CD8-positive, alpha-beta memory T cell (primary cell): ENCODE measurements around the gene WFDC1. TPM values are rescaled to one million over a fixed set of nuclear protein-coding genes. Genes with fewer than 3 reads are reported as not detected.

Source experiments
- CTCF ChIA-PET: fragments of 350-600 bp; sonication (Branson Sonifier 250); formaldehyde crosslinking; loops from one replicate; lab custom pipeline; 2021; ENCODE audit warnings: antibody characterized with exemption; lab: Charles Lee
- POLR2A ChIA-PET: fragments of 350-600 bp; sonication (Branson Sonifier 250); formaldehyde crosslinking; loops from one replicate; lab custom pipeline; 2021; ENCODE audit warnings: antibody characterized with exemption; lab: Charles Lee
- DNase-seq, 5 donors: peaks; one replicate each; pipeline versions ENCODE4 v3.0.0 to v3.0.0-alpha.2; 2020 to 2022; ENCODE audit warnings: mixed read lengths in 1 of 5
- H3K27ac ChIP-seq: one replicate; pipeline ENCODE4 v1.7.0; 2013; ENCODE audit warnings: low read depth, mild to moderate bottlenecking, low read length, moderate library complexity
- H3K27me3 ChIP-seq: 2 replicates; pipeline ENCODE4 v1.7.0; 2013; ENCODE audit warnings: low read length, mild to moderate bottlenecking; ENCODE audit not compliant: insufficient read depth, poor library complexity, severe bottlenecking
- H3K36me3 ChIP-seq: 2 replicates; pipeline ENCODE4 v1.7.0; 2013; ENCODE audit warnings: mild to moderate bottlenecking, low read length, moderate library complexity; ENCODE audit not compliant: insufficient read depth
- H3K4me1 ChIP-seq: 2 replicates; pipeline ENCODE4 v1.7.0; 2013; ENCODE audit warnings: mild to moderate bottlenecking, low read length, moderate library complexity; ENCODE audit not compliant: insufficient read depth
- H3K4me3 ChIP-seq: 2 replicates; pipeline ENCODE4 v1.7.0; 2013; ENCODE audit warnings: mild to moderate bottlenecking, low read length
- H3K9me3 ChIP-seq: 2 replicates; pipeline ENCODE4 v1.7.0; 2013; ENCODE audit warnings: mild to moderate bottlenecking, low read length
- H3K27ac Mint-ChIP-seq, 8 donors: one replicate each; pipeline ENCODE4 v1.8.0; 2020 to 2021; ENCODE audit warnings: mixed read lengths in 8 of 8, mild to moderate bottlenecking in 6 of 8, inconsistent platforms in 3 of 8, moderate library complexity in 3 of 8
- H3K27me3 Mint-ChIP-seq, 2 donors: one replicate each; pipeline ENCODE4 v1.8.0; 2020 to 2021; ENCODE audit warnings: mixed read lengths in 2 of 2, mild to moderate bottlenecking in 1 of 2, moderate library complexity in 1 of 2
- H3K36me3 Mint-ChIP-seq, 3 donors: one replicate each; pipeline ENCODE4 v1.8.0; 2020 to 2021; ENCODE audit warnings: mixed read lengths in 3 of 3, inconsistent platforms in 1 of 3, mild to moderate bottlenecking in 1 of 3
- H3K4me1 Mint-ChIP-seq, 3 donors: one replicate each; pipeline ENCODE4 v1.8.0; 2020 to 2021; ENCODE audit warnings: mixed read lengths in 3 of 3, inconsistent platforms in 1 of 3, mild to moderate bottlenecking in 1 of 3
- H3K4me3 Mint-ChIP-seq, 7 donors: one replicate each; pipeline ENCODE4 v1.8.0; 2020 to 2021; ENCODE audit warnings: mixed read lengths in 7 of 7, mild to moderate bottlenecking in 6 of 7, moderate library complexity in 4 of 7, inconsistent platforms in 2 of 7
- H3K9me3 Mint-ChIP-seq, 5 donors: one replicate each; pipeline ENCODE4 v1.8.0; 2020 to 2022; ENCODE audit warnings: mixed read lengths in 5 of 5, mild to moderate bottlenecking in 3 of 5, moderate library complexity in 2 of 5, inconsistent platforms in 1 of 5
- polyA plus RNA-seq: library from polyadenylated mRNA; unstranded; fragments of 300-500 nt; fragmentation: Illumina TruSeq; gene quantifications from one replicate; pipeline ENCODE4 v1.2.3, GENCODE V29; 2021
- total RNA-seq, 2 experiments: library from RNA; stranded (reverse); gene quantifications; one replicate each; pipeline ENCODE4 v1.2.3, GENCODE V29; 2021

WFDC1 gene
- total and polyA plus RNA-seq, 3 experiments from 2014 or later, result not detected

DNA sequence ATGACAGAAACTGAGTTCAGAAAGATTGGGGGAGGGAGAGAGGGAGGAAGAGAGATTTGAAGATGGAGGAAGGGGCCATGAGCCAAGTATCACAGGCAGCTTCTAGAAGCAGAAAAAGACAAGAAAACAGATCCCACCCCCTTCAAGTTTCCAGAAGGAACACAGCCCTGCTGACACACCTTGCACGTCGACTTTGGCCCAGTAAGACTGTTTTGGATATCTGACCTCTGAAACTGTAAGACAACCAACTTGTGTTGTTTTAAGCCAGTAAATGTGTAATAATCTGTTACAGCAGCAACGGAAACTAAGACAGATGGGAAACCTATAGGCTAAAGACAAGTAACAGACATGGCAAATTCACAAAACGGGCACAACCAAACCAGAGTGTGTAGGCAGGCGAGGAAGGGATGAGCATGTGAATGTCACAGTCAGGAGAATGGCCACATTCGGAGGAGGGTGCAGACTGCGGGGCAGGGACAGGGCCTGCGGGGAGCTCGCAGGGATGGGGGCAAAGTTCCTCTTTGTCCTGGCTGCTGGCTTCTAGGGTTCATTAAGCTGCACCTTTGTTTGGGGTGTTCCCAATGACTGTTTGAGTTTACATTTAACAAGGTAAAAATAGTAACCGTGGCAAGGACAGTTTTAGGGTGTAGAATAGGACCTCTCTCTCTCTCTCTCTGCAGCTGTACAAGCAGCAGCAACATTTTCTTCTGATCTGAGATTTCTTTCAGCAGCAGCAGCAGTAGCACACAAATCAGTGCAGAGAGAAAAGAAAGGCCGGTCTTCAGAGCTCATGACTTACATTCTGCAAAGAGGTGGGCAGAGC lies 55.4 kb downstream of the WFDC1 start:
- H3K9me3 ChIP-seq, result no peaks in the 10 kb centered on the region
- CTCF ChIA-PET, result no interaction called here
- H3K27me3 Mint-ChIP-seq, result peaks cover 10 to 26% of the 10 kb centered on the region in 2 donors

GRCh38 chr16:84350685-84351400 lies 56.2 kb downstream of the WFDC1 start:
- Mint-ChIP-seq H3K9me3 (no peaks in the 10 kb centered on the region), H3K27ac (no peak overlapping the region), H3K36me3 (no peaks in the 10 kb centered on the region), H3K4me3 (no peak overlapping the region), H3K27me3 (peaks cover 10 to 24% of the 10 kb centered on the region in 2 donors), H3K4me1 (no peaks in the 10 kb centered on the region)
- no peak for DNase-seq
- Histone ChIP-seq H3K36me3 (no peaks in the 10 kb centered on the region), H3K27me3 (no peaks in the 10 kb centered on the region), H3K4me3 (no peak overlapping the region), H3K9me3 (no peaks in the 10 kb centered on the region), H3K27ac (no peak overlapping the region), H3K4me1 (no peaks in the 10 kb centered on the region)
- CTCF ChIA-PET, result no interaction called here
- POLR2A ChIA-PET, result no interaction called here

More for the DNA sequence above, 55.4 kb downstream of the WFDC1 start:
- no peak overlapping the region for H3K27ac Mint-ChIP-seq
- POLR2A ChIA-PET, result no interaction called here
- no peaks in the 10 kb centered on the region for H3K9me3 Mint-ChIP-seq
- DNase-seq, result no peak
- Histone ChIP-seq H3K4me1 (no peaks in the 10 kb centered on the region), H3K27ac (no peak overlapping the region), H3K4me3 (no peak overlapping the region), H3K27me3 (no peaks in the 10 kb centered on the region), H3K36me3 (no peaks in the 10 kb centered on the region)
- no peaks in the 10 kb centered on the region for H3K4me1 Mint-ChIP-seq
- no peak overlapping the region for H3K4me3 Mint-ChIP-seq
- no peaks in the 10 kb centered on the region for H3K36me3 Mint-ChIP-seq

- H3K27ac ChIP-seq, result no peak overlapping the region
- Mint-ChIP-seq H3K4me1 (no peaks in the 10 kb centered on the region), H3K9me3 (no peaks in the 10 kb centered on the region), H3K27me3 (peaks cover 10 to 22% of the 10 kb centered on the region in 2 donors), H3K4me3 (no peak overlapping the region), H3K27ac (no peak overlapping the region), H3K36me3 (no peaks in the 10 kb centered on the region)
- ChIA-PET CTCF (no interaction called here), POLR2A (no interaction called here)
- no peak overlapping the region for H3K4me3 ChIP-seq
- no peak for DNase-seq
- no peaks in the 10 kb centered on the region for H3K9me3 ChIP-seq
- H3K27me3 ChIP-seq, result no peaks in the 10 kb centered on the region
- H3K36me3 ChIP-seq, result no peaks in the 10 kb centered on the region
- no peaks in the 10 kb centered on the region for H3K4me1 ChIP-seq
These were observed 57.0 kb downstream of the WFDC1 start for GRCh38 chr16:84351630-84352029.

- Histone ChIP-seq H3K36me3 (no peaks in the 10 kb centered on the region), H3K27ac (no peak overlapping the region), H3K27me3 (no peaks in the 10 kb centered on the region), H3K4me1 (no peaks in the 10 kb centered on the region), H3K9me3 (no peaks in the 10 kb centered on the region), H3K4me3 (no peak overlapping the region)
- ChIA-PET POLR2A (no interaction called here), CTCF (no interaction called here)
- H3K27ac Mint-ChIP-seq, result no peak overlapping the region
- H3K4me1 Mint-ChIP-seq, result peaks cover 0 to 6% (median 4%) of the 10 kb centered on the region in 3 donors
- H3K9me3 Mint-ChIP-seq, result no peaks in the 10 kb centered on the region
- H3K36me3 Mint-ChIP-seq, result no peaks in the 10 kb centered on the region
- no peak for DNase-seq
- peaks cover 6 to 27% of the 10 kb centered on the region in 2 donors for H3K27me3 Mint-ChIP-seq
- no peak overlapping the region for H3K4me3 Mint-ChIP-seq
These were observed 59.6 kb downstream of the WFDC1 start for GRCh38 chr16:84354306-84354705.

GRCh38 chr16:84355149-84355548 lies 60.5 kb downstream of the WFDC1 start:
- no peak overlapping the region for H3K27ac Mint-ChIP-seq
- ChIA-PET CTCF (no interaction called here), POLR2A (no interaction called here)
- Histone ChIP-seq H3K4me1 (peaks cover 1% of the 10 kb centered on the region), H3K27ac (no peak overlapping the region), H3K9me3 (no peaks in the 10 kb centered on the region), H3K4me3 (no peak overlapping the region), H3K27me3 (no peaks in the 10 kb centered on the region), H3K36me3 (no peaks in the 10 kb centered on the region)
- H3K36me3 Mint-ChIP-seq, result no peaks in the 10 kb centered on the region
- no peak overlapping the region for H3K4me3 Mint-ChIP-seq
- H3K9me3 Mint-ChIP-seq, result no peaks in the 10 kb centered on the region
- H3K27me3 Mint-ChIP-seq, result peaks cover 6 to 20% of the 10 kb centered on the region in 2 donors
- H3K4me1 Mint-ChIP-seq, result peaks cover 4 to 14% (median 8%) of the 10 kb centered on the region in 3 donors
- DNase-seq, result no peak

DNA sequence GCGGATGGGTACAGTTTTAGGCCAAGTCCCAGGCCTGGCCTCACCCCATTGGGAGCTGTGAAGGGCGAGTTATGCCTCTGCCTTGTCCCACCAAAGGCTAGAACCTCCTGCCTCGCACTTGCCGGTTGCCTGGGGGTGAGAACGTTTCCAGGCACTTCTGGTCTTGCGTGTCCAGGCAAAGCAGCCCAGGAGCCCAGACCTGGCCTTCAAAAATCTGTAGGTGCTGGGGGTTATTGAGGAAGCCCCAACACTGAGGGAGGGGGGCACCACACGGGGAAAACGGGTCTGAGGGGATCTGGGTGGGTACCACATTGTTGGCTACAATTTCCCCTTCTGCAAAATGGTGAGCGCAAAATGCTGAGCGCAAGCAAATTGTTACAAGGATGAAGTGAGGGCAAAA lies 61.5 kb downstream of the WFDC1 start:
- Mint-ChIP-seq H3K9me3 (no peaks in the 10 kb centered on the region), H3K4me1 (peaks cover 7 to 23% (median 13%) of the 10 kb centered on the region in 3 donors), H3K4me3 (no peak overlapping the region), H3K36me3 (no peaks in the 10 kb centered on the region), H3K27ac (no peak overlapping the region), H3K27me3 (peaks cover 6 to 20% of the 10 kb centered on the region in 2 donors)
- no peak overlapping the region for H3K4me3 ChIP-seq
- H3K36me3 ChIP-seq, result no peaks in the 10 kb centered on the region
- ChIA-PET CTCF (no interaction called here), POLR2A (no interaction called here)
- H3K27me3 ChIP-seq, result no peaks in the 10 kb centered on the region
- no peaks in the 10 kb centered on the region for H3K9me3 ChIP-seq
- H3K27ac ChIP-seq, result no peak overlapping the region
- no peak for DNase-seq
- H3K4me1 ChIP-seq, result peaks cover 7% of the 10 kb centered on the region

- ChIA-PET CTCF (no interaction called here), POLR2A (no interaction called here)
- Mint-ChIP-seq H3K27me3 (peaks cover 4 to 18% of the 10 kb centered on the region in 2 donors), H3K4me3 (no peak overlapping the region), H3K4me1 (peaks cover 7 to 23% (median 13%) of the 10 kb centered on the region in 3 donors), H3K9me3 (no peaks in the 10 kb centered on the region), H3K27ac (no peak overlapping the region), H3K36me3 (no peaks in the 10 kb centered on the region)
- no peaks in the 10 kb centered on the region for H3K36me3 ChIP-seq
- no peaks in the 10 kb centered on the region for H3K27me3 ChIP-seq
- H3K4me3 ChIP-seq, result no peak overlapping the region
- DNase-seq, result no peak
- H3K4me1 ChIP-seq, result peaks cover 7% of the 10 kb centered on the region
- no peak overlapping the region for H3K27ac ChIP-seq
- no peaks in the 10 kb centered on the region for H3K9me3 ChIP-seq
These were observed 62.0 kb downstream of the WFDC1 start for GRCh38 chr16:84356591-84357116.

- H3K36me3 ChIP-seq, result no peaks in the 10 kb centered on the region
- Mint-ChIP-seq H3K27ac (no peak overlapping the region), H3K4me3 (no peak overlapping the region), H3K36me3 (no peaks in the 10 kb centered on the region), H3K27me3 (peaks cover 2 to 17% of the 10 kb centered on the region in 2 donors), H3K4me1 (peaks cover 7 to 23% (median 13%) of the 10 kb centered on the region in 3 donors), H3K9me3 (no peaks in the 10 kb centered on the region)
- no peak for DNase-seq
- POLR2A ChIA-PET, result no interaction called here
- H3K4me1 ChIP-seq, result peaks cover 7% of the 10 kb centered on the region
- no peak overlapping the region for H3K4me3 ChIP-seq
- CTCF ChIA-PET, result no interaction called here
- H3K9me3 ChIP-seq, result no peaks in the 10 kb centered on the region
- no peaks in the 10 kb centered on the region for H3K27me3 ChIP-seq
- no peak overlapping the region for H3K27ac ChIP-seq
These were observed 62.5 kb downstream of the WFDC1 start for GRCh38 chr16:84357191-84357651.
